Upper lobe of left lung (tissue), 6 donors: ENCODE data around the gene SLC1A2. TPM values are rescaled to one million over a fixed set of nuclear protein-coding genes. Genes with fewer than 3 reads are reported as not detected.
A peak's percentile ranks its signal among the peaks of the same experiment; 100 is the strongest.

ENCODE experiments used
- ATAC-seq, 2 donors: fragments of 200-7000 bp; cut with Tn5 transposase; one replicate each; pipeline ENCODE4 v1.9.1; 2022; ENCODE audit warnings: mild to moderate bottlenecking in 2 of 2, moderate library complexity in 2 of 2; ENCODE audit not compliant: low FRiP score in 2 of 2
- DNase-seq, 2 donors: peaks; one replicate each; pipeline ENCODE4 v3.0.0-alpha.2; 2019 to 2020
- H3K27ac ChIP-seq, 4 donors: fragments of 200-600 bp; sonication (generic); one replicate each; pipeline ENCODE4 v1.5.1; 2016 to 2019
- H3K27me3 ChIP-seq, 4 donors: fragments of 200-600 bp; sonication (generic); one replicate each; pipeline ENCODE4 v1.5.1; 2017 to 2019
- H3K36me3 ChIP-seq, 4 donors: fragments of 200-600 bp; sonication (generic); one replicate each; pipeline ENCODE4 v1.5.1; 2016 to 2019
- H3K4me1 ChIP-seq, 4 donors: fragments of 200-600 bp; sonication (generic); one replicate each; pipeline ENCODE4 v1.5.1; 2018 to 2019
- H3K4me3 ChIP-seq, 4 donors: fragments of 200-600 bp; sonication (generic); one replicate each; pipeline ENCODE4 v1.5.1; 2017 to 2019; ENCODE audit warnings: mild to moderate bottlenecking in 2 of 4, moderate library complexity in 1 of 4
- H3K9me3 ChIP-seq, 4 donors: fragments of 200-600 bp; sonication (generic); one replicate each; pipeline ENCODE4 v1.5.1; 2018 to 2019
- EP300 ChIP-seq, 4 donors: sonication (generic); formaldehyde crosslinking; IDR thresholded peaks; one replicate each; pipeline ENCODE4 v1.5.1; 2017; ENCODE audit warnings: antibody characterized with exemption in 4 of 4, control low read depth in 2 of 4
- POLR2A ChIP-seq, 4 donors: fragments of 450-650 bp; IDR thresholded peaks; one replicate each; pipeline ENCODE4 v1.5.1; 2016 to 2017; ENCODE audit warnings: antibody characterized with exemption in 4 of 4, mild to moderate bottlenecking in 2 of 4
- POLR2AphosphoS5 ChIP-seq, 2 donors: sonication (generic); formaldehyde crosslinking; IDR thresholded peaks; one replicate each; pipeline ENCODE4 v1.5.1; 2017; ENCODE audit warnings: antibody characterized with exemption in 2 of 2
- WGBS, 2 donors: methylation state at CpG; one replicate each; pipeline ENCODE4 v1.1.5; 2017 to 2018; 5-methylcytosine and 5-hydroxymethylcytosine counted together
- total RNA-seq, 6 donors: library from RNA; depleted of rRNA in 4 of 6; stranded (reverse); fragments of >200 nt in 4 of 6; gene quantifications; one replicate each; pipeline versions ENCODE4 v1.1.0 to v1.2.1, GENCODE V29; 2016 to 2021
- TF ChIP-seq, protein P1 (sequence below), 6 experiments: fragments of 450-650 bp in 4 of 6; fragments of 200-600 bp in 2 of 6; sonication (generic) in 2 of 6; IDR thresholded peaks; one replicate each; pipeline ENCODE4 v1.5.1; 2016 to 2019; ENCODE audit warnings: antibody characterized with exemption in 6 of 6
- donor health status: DM: no; HTN: no; CAD: no; lungs with moderate emphysema.
- donor health status: DM: no; HTN: yes; CAD: no; lungs with severe emphysema.

The SLC1A2 gene
- total RNA-seq, 6 donors from 2014 or later, result 1.5 to 3.1 (median 2.0) TPM

DNA sequence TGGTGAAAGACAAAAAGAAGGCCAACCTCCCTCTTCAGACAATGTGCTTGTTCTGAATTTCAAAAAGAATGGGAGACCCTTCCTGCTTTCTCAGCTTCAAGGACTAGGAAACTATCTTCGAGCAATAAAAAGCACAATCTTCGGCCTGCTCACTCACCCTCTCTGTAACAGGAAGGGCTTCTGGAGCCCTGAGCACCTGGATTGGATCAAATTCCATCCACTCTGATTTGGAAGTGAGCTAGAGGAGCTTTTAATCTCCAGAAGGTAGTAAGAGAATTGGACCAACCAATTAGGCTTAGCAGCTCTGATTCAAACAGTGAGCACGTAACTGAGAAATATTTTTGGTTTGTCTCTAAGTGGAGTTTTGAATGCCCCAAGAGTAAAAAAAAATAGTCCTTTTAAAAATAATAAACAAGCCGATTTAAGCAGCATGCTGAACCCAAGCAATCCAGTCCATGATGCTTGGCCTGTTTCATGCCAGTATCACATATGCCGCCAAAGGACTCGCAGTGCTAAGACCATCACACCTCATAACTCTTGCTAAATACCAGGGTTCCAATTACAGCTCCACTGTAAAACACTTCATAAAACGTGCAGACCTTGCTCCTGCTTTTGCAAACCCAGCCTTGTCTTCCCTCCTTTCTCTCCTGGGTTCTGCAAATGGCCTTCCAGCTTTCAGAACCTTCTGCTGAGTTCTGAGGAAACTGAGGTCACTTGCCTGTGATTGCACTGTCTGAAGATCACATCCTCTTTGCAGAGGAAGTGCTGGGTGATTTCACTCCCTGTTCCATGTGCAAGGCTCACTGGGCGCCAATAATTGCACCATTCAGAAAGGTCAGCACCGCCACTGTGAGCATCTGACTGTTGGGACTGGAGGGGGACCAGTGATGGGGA lies 74.4 kb downstream of the SLC1A2 start:
- DNase-seq (peak in 1 of 2 donors; percentile 64), ATAC-seq (peak in 1 of 2 donors; percentile 69)

DNA sequence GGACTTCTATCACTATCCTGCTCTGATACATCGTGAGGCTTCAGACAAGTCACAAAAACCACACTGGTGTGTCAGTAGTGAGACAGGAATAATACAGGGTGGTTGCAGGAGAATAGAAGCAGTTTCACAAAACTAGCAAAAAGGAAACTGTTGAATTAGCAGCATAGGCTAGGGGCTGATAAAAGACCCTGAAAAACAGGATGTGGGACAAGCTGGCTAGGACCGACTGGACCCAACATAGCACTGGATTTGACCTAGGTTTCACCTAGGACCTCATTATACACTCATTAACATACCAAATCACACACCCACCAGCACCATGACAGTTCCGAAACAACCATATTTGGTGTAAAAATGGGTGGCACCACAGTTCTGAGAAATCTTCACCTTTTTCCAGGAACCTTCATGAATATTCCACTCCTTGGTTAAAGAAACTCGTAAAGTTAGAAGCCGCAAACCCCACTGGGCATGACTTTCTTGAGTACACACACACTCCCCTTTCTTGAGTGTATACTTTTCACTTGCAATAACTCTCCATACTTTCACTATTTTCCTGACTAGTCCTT lies 76.2 kb downstream of the SLC1A2 start:
- peak in 1 of 2 donors; percentile 54 for DNase-seq
- no peaks in the 10 kb centered on the region for H3K9me3 ChIP-seq
- no peaks in the 10 kb centered on the region for H3K27me3 ChIP-seq
- peak overlapping the region in 2 of 4 donors; percentile 47 to 63 for H3K27ac ChIP-seq
- WGBS, 2 donors, result 50 to 51% methylated on average over 5 of the region's 5 CpGs
- H3K36me3 ChIP-seq, result no peaks in the 10 kb centered on the region
- ATAC-seq, result no peak
- no peak overlapping the region for H3K4me3 ChIP-seq
- H3K4me1 ChIP-seq, result peaks cover 0 to 19% (median 5%) of the 10 kb centered on the region in 4 donors
- TF ChIP-seq EP300 (IDR thresholded peaks at IDR 0.05), result peak in 2 of 4 donors; percentile 52 to 65
- TF ChIP-seq, protein P1, sequence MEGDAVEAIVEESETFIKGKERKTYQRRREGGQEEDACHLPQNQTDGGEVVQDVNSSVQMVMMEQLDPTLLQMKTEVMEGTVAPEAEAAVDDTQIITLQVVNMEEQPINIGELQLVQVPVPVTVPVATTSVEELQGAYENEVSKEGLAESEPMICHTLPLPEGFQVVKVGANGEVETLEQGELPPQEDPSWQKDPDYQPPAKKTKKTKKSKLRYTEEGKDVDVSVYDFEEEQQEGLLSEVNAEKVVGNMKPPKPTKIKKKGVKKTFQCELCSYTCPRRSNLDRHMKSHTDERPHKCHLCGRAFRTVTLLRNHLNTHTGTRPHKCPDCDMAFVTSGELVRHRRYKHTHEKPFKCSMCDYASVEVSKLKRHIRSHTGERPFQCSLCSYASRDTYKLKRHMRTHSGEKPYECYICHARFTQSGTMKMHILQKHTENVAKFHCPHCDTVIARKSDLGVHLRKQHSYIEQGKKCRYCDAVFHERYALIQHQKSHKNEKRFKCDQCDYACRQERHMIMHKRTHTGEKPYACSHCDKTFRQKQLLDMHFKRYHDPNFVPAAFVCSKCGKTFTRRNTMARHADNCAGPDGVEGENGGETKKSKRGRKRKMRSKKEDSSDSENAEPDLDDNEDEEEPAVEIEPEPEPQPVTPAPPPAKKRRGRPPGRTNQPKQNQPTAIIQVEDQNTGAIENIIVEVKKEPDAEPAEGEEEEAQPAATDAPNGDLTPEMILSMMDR (IDR thresholded peaks at IDR 0.05), result no peak
- no peak for TF ChIP-seq POLR2AphosphoS5 (IDR thresholded peaks at IDR 0.05)

More for the DNA sequence above, 74.4 kb downstream of the SLC1A2 start:
- peaks cover 0 to 19% (median 5%) of the 10 kb centered on the region in 4 donors for H3K4me1 ChIP-seq
- WGBS, 2 donors, result 58 to 60% methylated on average over 7 to 9 of the region's 9 CpGs
- TF ChIP-seq POLR2AphosphoS5 (IDR thresholded peaks at IDR 0.05) (no peak), POLR2A (IDR thresholded peaks at IDR 0.05) (peak in 1 of 4 donors; percentile 18)
- TF ChIP-seq, protein P1 (IDR thresholded peaks at IDR 0.05), result no peak
- H3K36me3 ChIP-seq, result no peaks in the 10 kb centered on the region
- no peaks in the 10 kb centered on the region for H3K27me3 ChIP-seq
- no peaks in the 10 kb centered on the region for H3K9me3 ChIP-seq
- H3K4me3 ChIP-seq, result no peak overlapping the region
- peak overlapping the region in 1 of 4 donors; percentile 8 for H3K27ac ChIP-seq

DNA sequence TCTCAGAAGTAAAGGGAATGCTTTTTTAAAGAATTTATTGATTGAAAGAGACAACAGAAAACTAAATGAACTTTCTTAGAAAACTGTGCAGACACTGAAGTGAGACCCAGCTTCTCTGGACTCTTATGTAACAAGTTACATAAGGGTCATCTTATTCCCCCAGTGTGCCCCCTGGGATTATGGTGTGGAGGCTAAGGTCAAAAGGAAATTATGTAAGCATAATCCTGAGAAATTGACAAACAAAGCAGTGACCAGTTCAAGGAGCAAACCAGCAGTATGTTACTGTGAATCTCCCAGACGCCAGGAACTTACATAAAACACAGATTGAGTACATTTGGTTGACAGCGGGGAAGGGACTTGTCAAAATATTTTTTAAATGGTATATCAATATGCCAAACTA lies 78.6 kb downstream of the SLC1A2 start:
- no peak for ATAC-seq
- 79 to 84% methylated on average over 2 of the region's 2 CpGs for WGBS, 2 donors

GRCh38 chr11:35340071-35340470 lies 79.3 kb downstream of the SLC1A2 start:
- WGBS, 2 donors, result 75 to 81% methylated on average over 3 of the region's 3 CpGs
- Histone ChIP-seq H3K4me1 (peaks cover 0 to 18% (median 4%) of the 10 kb centered on the region in 4 donors), H3K36me3 (no peaks in the 10 kb centered on the region), H3K4me3 (no peak overlapping the region), H3K27me3 (no peaks in the 10 kb centered on the region), H3K9me3 (no peaks in the 10 kb centered on the region), H3K27ac (no peak overlapping the region)
- TF ChIP-seq EP300 (IDR thresholded peaks at IDR 0.05) (no peak), POLR2AphosphoS5 (IDR thresholded peaks at IDR 0.05) (no peak), POLR2A (IDR thresholded peaks at IDR 0.05) (no peak)
- TF ChIP-seq, protein P1 (IDR thresholded peaks at IDR 0.05), result no peak
- ATAC-seq (no peak), DNase-seq (no peak)

More for the DNA sequence above, 78.6 kb downstream of the SLC1A2 start:
- no peaks in the 10 kb centered on the region for H3K9me3 ChIP-seq
- no peak overlapping the region for H3K4me3 ChIP-seq
- H3K4me1 ChIP-seq, result peaks cover 0 to 19% (median 5%) of the 10 kb centered on the region in 4 donors
- DNase-seq, result no peak
- H3K27ac ChIP-seq, result no peak overlapping the region
- TF ChIP-seq, protein P1 (IDR thresholded peaks at IDR 0.05), result no peak
- no peak for TF ChIP-seq EP300 (IDR thresholded peaks at IDR 0.05)
- TF ChIP-seq POLR2AphosphoS5 (IDR thresholded peaks at IDR 0.05), result no peak
- no peak for TF ChIP-seq POLR2A (IDR thresholded peaks at IDR 0.05)
- H3K27me3 ChIP-seq, result no peaks in the 10 kb centered on the region
- no peaks in the 10 kb centered on the region for H3K36me3 ChIP-seq
